Mesenchymal stem cell (in vitro differentiated cells and primary cell): ENCODE results near the gene RRBP1.

ENCODE experiments used
- DNase-seq: peaks from one replicate; pipeline ENCODE4 v3.0.0-alpha.2; 2013
- H2AFZ ChIP-seq: one replicate; pipeline ENCODE4 v1.6.1; 2013; ENCODE audit warnings: low read depth, mild to moderate bottlenecking, control low read depth, inconsistent platforms, low read length, moderate library complexity
- H2AK5ac ChIP-seq: 2 replicates; pipeline ENCODE4 v1.6.1; 2013; ENCODE audit warnings: low read length, moderate library complexity, mild to moderate bottlenecking, inconsistent platforms; ENCODE audit not compliant: severe bottlenecking
- H2BK120ac ChIP-seq: one replicate; pipeline ENCODE4 v1.6.1; 2013; ENCODE audit warnings: low read depth, mild to moderate bottlenecking, inconsistent platforms, low read length, moderate library complexity
- H2BK12ac ChIP-seq, 2 experiments: one replicate each; pipeline ENCODE4 v1.6.1; 2013; ENCODE audit warnings: inconsistent platforms in 2 of 2, low read length in 2 of 2, mild to moderate bottlenecking in 2 of 2, moderate library complexity in 2 of 2, control low read depth in 1 of 2
- H2BK15ac ChIP-seq: one replicate; pipeline ENCODE4 v1.6.1; 2013; ENCODE audit warnings: mild to moderate bottlenecking, low read depth, inconsistent platforms; ENCODE audit not compliant: poor library complexity, severe bottlenecking
- H2BK5ac ChIP-seq: 2 replicates; pipeline ENCODE4 v1.6.1; 2013; ENCODE audit warnings: low read depth, mild to moderate bottlenecking, low read length, control low read depth, inconsistent platforms; ENCODE audit not compliant: poor library complexity, severe bottlenecking
- H3K14ac ChIP-seq, 2 experiments: one replicate each; pipeline ENCODE4 v1.6.1; 2013; ENCODE audit warnings: inconsistent platforms in 2 of 2, low read length in 2 of 2, control low read depth in 1 of 2, mild to moderate bottlenecking in 1 of 2, moderate library complexity in 1 of 2
- H3K18ac ChIP-seq, 2 experiments: one replicate each; pipeline ENCODE4 v1.6.1; 2013; ENCODE audit warnings: inconsistent platforms in 2 of 2, low read length in 2 of 2, control low read depth in 1 of 2, low read depth in 1 of 2, mild to moderate bottlenecking in 1 of 2
- H3K23ac ChIP-seq, 2 experiments: one replicate each; pipeline ENCODE4 v1.6.1; 2013; ENCODE audit warnings: inconsistent platforms in 2 of 2, low read length in 2 of 2, mild to moderate bottlenecking in 2 of 2, moderate library complexity in 2 of 2, control low read depth in 1 of 2
- H3K27ac ChIP-seq: 2 replicates; pipeline ENCODE4 v1.5.1; 2013; ENCODE audit warnings: mild to moderate bottlenecking, moderate library complexity, low read length, control low read depth, inconsistent platforms; ENCODE audit not compliant: poor library complexity, severe bottlenecking
- H3K27me3 ChIP-seq, 2 experiments: 2 replicates each; pipeline versions ENCODE4 v1.6.1 to v1.7.0; 2013; ENCODE audit warnings: low read length in 2 of 2, mild to moderate bottlenecking in 2 of 2, moderate library complexity in 2 of 2, control low read depth in 1 of 2, inconsistent platforms in 1 of 2; ENCODE audit not compliant: control insufficient read depth in 1 of 2, insufficient read depth in 1 of 2
- H3K36me3 ChIP-seq, 2 experiments: 2 replicates each; pipeline versions ENCODE4 v1.6.1 to v1.7.0; 2013; ENCODE audit warnings: low read length in 2 of 2, control low read depth in 1 of 2, inconsistent platforms in 1 of 2, low read depth in 1 of 2, mild to moderate bottlenecking in 1 of 2; ENCODE audit not compliant: insufficient read depth in 2 of 2, control insufficient read depth in 1 of 2
- H3K4ac ChIP-seq, 2 experiments: one replicate each; pipeline ENCODE4 v1.6.1; 2013; ENCODE audit warnings: inconsistent platforms in 2 of 2, low read length in 2 of 2, mild to moderate bottlenecking in 2 of 2, moderate library complexity in 2 of 2, control low read depth in 1 of 2, low read depth in 1 of 2
- H3K4me1 ChIP-seq: 2 replicates; pipeline ENCODE4 v1.6.1; 2013; ENCODE audit warnings: low read depth, low read length, control low read depth; ENCODE audit not compliant: control insufficient read depth, insufficient read depth
- H3K4me2 ChIP-seq: 2 replicates; pipeline ENCODE4 v1.6.1; 2013; ENCODE audit warnings: low read length, mild to moderate bottlenecking, inconsistent platforms; ENCODE audit not compliant: poor library complexity, severe bottlenecking
- H3K4me3 ChIP-seq, 2 experiments: 2 replicates each; pipeline versions ENCODE4 v1.5.1 to v1.7.0; 2013; ENCODE audit warnings: low read length in 2 of 2, mild to moderate bottlenecking in 2 of 2, control low read depth in 1 of 2, low read depth in 1 of 2; ENCODE audit not compliant: insufficient read depth in 1 of 2
- H3K79me1 ChIP-seq: replicated peaks from 2 replicates; pipeline ENCODE4 v1.6.1; 2013; ENCODE audit warnings: mild to moderate bottlenecking, control low read depth, low read length, inconsistent platforms; ENCODE audit not compliant: poor library complexity, severe bottlenecking
- H3K9ac ChIP-seq: 2 replicates; pipeline ENCODE4 v1.7.0; 2013; ENCODE audit warnings: mild to moderate bottlenecking, low read length, moderate library complexity
- H3K9me3 ChIP-seq: 2 replicates; pipeline ENCODE4 v1.7.0; 2013; ENCODE audit warnings: mild to moderate bottlenecking, low read length; ENCODE audit not compliant: control insufficient read depth
- H4K8ac ChIP-seq: one replicate; pipeline ENCODE4 v1.6.1; 2013; ENCODE audit warnings: inconsistent platforms, mild to moderate bottlenecking, low read length, moderate library complexity
- H4K91ac ChIP-seq: one replicate; pipeline ENCODE4 v1.6.1; 2013; ENCODE audit warnings: mild to moderate bottlenecking, low read length, inconsistent platforms
- WGBS: methylation state at CpG from one replicate; pipeline ENCODE4 v1.1.7; 2013; ENCODE audit warnings: mixed read lengths; 5-methylcytosine and 5-hydroxymethylcytosine counted together

Gene RRBP1

DNA sequence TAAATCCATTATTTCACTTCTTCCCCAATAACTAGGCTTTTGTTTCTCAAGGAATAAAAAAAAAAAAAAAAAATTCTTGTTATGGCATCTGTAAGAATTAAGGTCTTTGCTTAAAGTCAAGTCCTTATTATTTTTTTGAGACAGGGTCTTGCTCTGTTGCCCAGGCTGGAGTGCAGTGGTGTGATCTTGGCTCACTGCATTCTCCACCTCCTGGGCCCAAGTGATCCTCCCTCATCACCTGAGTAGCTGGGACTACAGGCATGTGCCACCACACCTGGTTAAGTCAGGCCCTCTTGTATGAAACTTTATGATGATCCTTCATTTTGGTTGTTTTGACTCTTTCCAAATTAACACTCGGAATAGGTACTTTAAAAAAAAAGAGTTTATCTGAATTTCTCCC lies 94.9 kb downstream of the RRBP1 start:
- Histone ChIP-seq H3K9me3 (no peaks in the 10 kb centered on the region), H3K9ac (no peak overlapping the region), H3K4me2 (no peak overlapping the region), H2BK5ac (no peak overlapping the region), H4K8ac (no peak overlapping the region), H3K36me3 (peaks cover 0 to 12% of the 10 kb centered on the region in 2 experiments), H3K4me3 (no peak overlapping the region), H2BK12ac (no peak overlapping the region), H3K4ac (no peak overlapping the region), H2BK120ac (no peak overlapping the region), H3K4me1 (peaks cover 4% of the 10 kb centered on the region), H3K27ac (no peak overlapping the region), H3K23ac (no peak overlapping the region), H3K14ac (no peak overlapping the region), H3K18ac (no peak overlapping the region), H4K91ac (no peak overlapping the region), H2AK5ac (no peak overlapping the region), H2BK15ac (no peak overlapping the region), H3K27me3 (no peaks in the 10 kb centered on the region), H2AFZ (no peak overlapping the region), H3K79me1 (no peaks in the 10 kb centered on the region)
- WGBS, result no CpG with 5 or more reads among the region's 1 CpG
- no peak for DNase-seq

- no peak overlapping the region for H2BK120ac ChIP-seq
- no peak overlapping the region for H2AFZ ChIP-seq
- no peak overlapping the region for H3K27ac ChIP-seq
- no peak overlapping the region for H4K8ac ChIP-seq
- no peak overlapping the region for H3K9ac ChIP-seq
- H3K27me3 ChIP-seq, result no peaks in the 10 kb centered on the region
- 100% methylated on average over 2 of the region's 2 CpGs for WGBS
- H2AK5ac ChIP-seq, result no peak overlapping the region
- H3K23ac ChIP-seq, result no peak overlapping the region
- H4K91ac ChIP-seq, result no peak overlapping the region
- H3K4me2 ChIP-seq, result no peak overlapping the region
- peaks cover 0 to 5% of the 10 kb centered on the region in 2 experiments for H3K36me3 ChIP-seq
- peaks cover 4% of the 10 kb centered on the region for H3K4me1 ChIP-seq
- H3K14ac ChIP-seq, result no peak overlapping the region
- no peak overlapping the region for H2BK12ac ChIP-seq
- no peak overlapping the region for H2BK5ac ChIP-seq
- H3K9me3 ChIP-seq, result no peaks in the 10 kb centered on the region
- H3K4ac ChIP-seq, result no peak overlapping the region
- no peaks in the 10 kb centered on the region for H3K79me1 ChIP-seq
- no peak overlapping the region for H2BK15ac ChIP-seq
- no peak overlapping the region for H3K4me3 ChIP-seq
- H3K18ac ChIP-seq, result no peak overlapping the region
- no peak for DNase-seq
Measured at GRCh38 chr20:17586250-17586649, 95.8 kb downstream of the RRBP1 start.

- Histone ChIP-seq H3K4ac (no peak overlapping the region), H2BK120ac (no peak overlapping the region), H3K36me3 (peaks cover 0 to 5% of the 10 kb centered on the region in 2 experiments), H3K9me3 (no peaks in the 10 kb centered on the region), H2BK12ac (no peak overlapping the region), H2AFZ (no peak overlapping the region), H2BK5ac (no peak overlapping the region), H3K4me2 (no peak overlapping the region), H2AK5ac (no peak overlapping the region), H3K9ac (no peak overlapping the region), H3K27me3 (no peaks in the 10 kb centered on the region), H3K4me3 (no peak overlapping the region), H3K23ac (no peak overlapping the region), H3K14ac (no peak overlapping the region), H2BK15ac (no peak overlapping the region), H3K79me1 (no peaks in the 10 kb centered on the region), H4K91ac (no peak overlapping the region), H3K27ac (no peak overlapping the region), H3K18ac (no peak overlapping the region), H3K4me1 (peaks cover 3% of the 10 kb centered on the region), H4K8ac (no peak overlapping the region)
- DNase-seq, result no peak
Measured at GRCh38 chr20:17584689-17585088, 97.4 kb downstream of the RRBP1 start.

DNA sequence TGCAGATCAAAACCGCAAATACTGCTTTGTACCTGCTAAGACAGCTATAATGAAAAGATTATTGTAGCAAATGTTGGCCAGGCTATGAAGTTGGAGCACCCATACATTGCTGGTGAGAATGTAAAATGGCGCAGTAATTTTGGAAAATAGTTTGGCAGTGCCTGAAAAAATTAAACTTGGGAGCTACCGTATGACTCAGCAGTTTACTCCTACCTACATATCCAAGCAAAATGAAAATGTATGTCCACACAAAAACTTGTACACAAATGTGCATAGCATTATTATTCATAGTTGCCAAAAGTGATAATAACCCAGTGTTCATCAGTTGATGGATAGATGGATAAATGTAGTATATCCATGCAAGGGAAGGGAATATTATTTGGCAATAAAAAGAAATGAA lies 98.9 kb downstream of the RRBP1 start:
- H4K91ac ChIP-seq, result no peak overlapping the region
- H3K18ac ChIP-seq, result no peak overlapping the region
- no peak overlapping the region for H2BK120ac ChIP-seq
- H2BK5ac ChIP-seq, result no peak overlapping the region
- no peak overlapping the region for H3K4me2 ChIP-seq
- no peak overlapping the region for H3K14ac ChIP-seq
- H3K36me3 ChIP-seq, result peaks cover 0 to 6% of the 10 kb centered on the region in 2 experiments
- H2AK5ac ChIP-seq, result no peak overlapping the region
- 100% methylated on average over 1 of the region's 3 CpGs for WGBS
- H3K9ac ChIP-seq, result no peak overlapping the region
- DNase-seq, result no peak
- no peak overlapping the region for H4K8ac ChIP-seq
- H3K23ac ChIP-seq, result no peak overlapping the region
- no peaks in the 10 kb centered on the region for H3K79me1 ChIP-seq
- no peaks in the 10 kb centered on the region for H3K27me3 ChIP-seq
- H3K9me3 ChIP-seq, result no peaks in the 10 kb centered on the region
- H3K27ac ChIP-seq, result no peak overlapping the region
- no peak overlapping the region for H3K4ac ChIP-seq
- no peak overlapping the region for H3K4me3 ChIP-seq
- no peak overlapping the region for H2AFZ ChIP-seq
- H2BK15ac ChIP-seq, result no peak overlapping the region
- peaks cover 2% of the 10 kb centered on the region for H3K4me1 ChIP-seq
- no peak overlapping the region for H2BK12ac ChIP-seq
